SH-SY5Y (cell line): ENCODE measurements around the gene TXNRD1.

Source experiments
- GATA2 ChIP-seq: IDR thresholded peaks from 2 replicates; pipeline ENCODE4 v1.6.1; 2011; ENCODE audit warnings: mild to moderate bottlenecking, low read depth, low read length
- GATA3 ChIP-seq: IDR thresholded peaks from 2 replicates; pipeline ENCODE4 v1.6.1; 2011; ENCODE audit warnings: low read depth, mild to moderate bottlenecking, low read length, moderate library complexity

DNA sequence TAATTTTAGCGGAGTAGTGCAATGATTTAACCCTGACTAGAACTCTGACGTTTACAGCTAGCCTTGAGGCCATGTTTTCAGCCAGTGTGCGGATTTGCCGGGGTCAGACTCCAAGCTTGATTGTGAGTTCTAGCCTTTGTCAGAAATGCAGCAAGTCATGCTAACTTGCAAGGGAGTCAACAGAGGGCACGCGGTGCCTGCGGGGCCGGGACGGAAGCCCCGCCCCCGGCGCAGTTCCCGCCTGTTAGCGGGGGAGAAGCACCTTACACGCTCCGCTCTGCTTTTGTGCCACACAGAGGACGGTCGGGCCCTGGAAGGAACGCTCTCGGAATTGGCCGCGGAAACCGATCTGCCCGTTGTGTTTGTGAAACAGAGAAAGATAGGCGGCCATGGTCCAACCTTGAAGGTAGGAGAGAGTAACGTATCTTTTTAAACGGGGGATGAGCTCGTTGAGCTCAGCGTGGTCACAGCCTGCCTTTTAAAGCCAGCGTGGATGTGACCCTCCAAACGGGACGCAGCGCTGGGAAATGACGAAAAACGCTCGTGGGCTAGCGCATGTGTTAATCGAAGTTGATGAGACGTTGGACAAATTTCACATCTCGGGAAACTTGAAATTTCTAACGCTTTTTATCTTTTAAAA lies 73.2 kb downstream of the TXNRD1 start:
- TF ChIP-seq GATA3 = no peak
- TF ChIP-seq GATA2 = no peak
